GM19372 (cell line): ENCODE data around the gene GRIK1.

Source experiments
- ATAC-seq: cut with Tn5 transposase; IDR thresholded peaks from one replicate; pipeline ENCODE4 v1.9.1; 2021; ENCODE audit warnings: mild to moderate bottlenecking, low read depth, moderate library complexity; ENCODE audit not compliant: unreplicated experiment

The GRIK1 gene

DNA sequence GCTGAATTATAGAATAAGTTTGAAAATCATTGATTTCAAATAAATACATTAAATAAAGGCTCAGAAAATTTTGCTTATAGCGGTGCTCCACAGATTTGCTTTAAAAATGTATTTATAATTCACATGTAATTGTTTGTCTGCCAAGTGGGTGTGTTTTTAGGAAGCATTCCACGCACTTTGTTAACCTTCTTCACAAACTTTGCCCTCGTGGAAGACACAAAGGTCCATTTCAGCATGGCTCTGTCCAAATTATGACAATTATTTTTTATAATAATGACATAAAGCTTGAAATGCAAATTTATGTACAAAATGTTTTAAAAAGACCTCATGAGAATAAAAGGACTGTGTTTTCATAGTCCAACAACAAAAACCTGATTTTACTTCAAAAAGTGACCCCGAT is 146.1 kb downstream of the GRIK1 start:
- ATAC-seq: no peak

DNA sequence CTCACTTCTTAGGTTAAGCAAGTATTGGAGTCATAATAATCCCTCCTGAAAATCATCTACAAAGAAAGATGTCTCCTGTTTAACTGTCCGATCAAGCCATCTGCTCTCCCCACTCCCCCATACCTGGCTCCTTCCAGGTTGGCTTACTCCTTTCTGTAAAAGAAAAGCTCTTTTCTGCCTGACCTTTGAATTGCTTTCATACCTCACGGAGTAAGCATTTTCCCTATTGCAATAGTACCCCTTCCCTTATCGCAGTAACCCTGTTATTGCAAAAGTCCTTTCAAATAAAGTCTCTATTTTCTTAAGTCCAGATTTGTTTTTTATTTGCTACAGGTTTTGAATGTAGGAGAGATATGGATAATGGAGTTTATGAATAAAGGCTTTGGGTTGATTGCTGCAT is 150.4 kb downstream of the GRIK1 start:
- ATAC-seq: no peak

DNA sequence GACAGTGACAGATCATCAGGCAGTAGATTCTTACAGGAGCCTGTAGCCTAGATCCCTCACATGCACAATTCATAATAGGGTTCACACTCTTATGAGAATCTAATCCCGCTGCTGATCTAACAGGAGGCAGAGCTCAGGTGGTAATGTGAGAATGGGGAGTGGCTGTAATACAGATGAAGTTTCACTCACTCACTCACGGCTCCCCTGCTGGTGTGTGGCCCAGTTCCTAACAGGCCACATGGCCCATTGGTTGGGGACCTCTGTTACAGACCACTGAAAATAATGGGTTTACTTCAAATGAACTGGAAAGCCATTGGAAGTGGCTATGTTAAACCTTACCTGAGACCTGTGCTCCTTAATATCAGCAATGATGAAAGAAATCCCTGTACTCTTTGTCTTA is 151.0 kb downstream of the GRIK1 start:
- ATAC-seq: no peak

DNA sequence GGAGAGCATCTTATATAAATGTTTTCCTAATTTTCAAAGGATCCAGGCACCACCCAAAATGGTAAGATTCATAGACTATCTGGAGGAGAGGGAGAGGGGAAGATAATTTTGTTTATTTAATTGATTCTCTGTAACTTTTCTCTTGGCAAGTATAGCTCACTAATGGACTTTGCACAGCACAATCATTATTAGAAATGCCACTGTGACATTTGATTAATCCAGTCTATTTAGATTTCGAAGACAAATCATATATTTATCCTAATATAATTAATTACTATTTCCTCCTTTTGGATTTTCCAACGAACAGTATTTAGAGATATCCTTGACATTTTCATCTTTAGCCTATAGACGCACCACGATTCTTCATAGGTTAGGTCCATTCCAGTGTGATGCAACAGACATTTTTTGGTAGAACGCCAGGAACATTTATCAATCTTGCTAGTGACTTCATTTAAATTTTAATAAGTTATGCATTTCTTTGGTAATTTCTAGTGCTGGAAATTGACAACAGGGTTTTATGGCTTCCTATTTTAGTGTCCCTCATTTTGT is 152.4 kb downstream of the GRIK1 start:
- ATAC-seq: no peak

DNA sequence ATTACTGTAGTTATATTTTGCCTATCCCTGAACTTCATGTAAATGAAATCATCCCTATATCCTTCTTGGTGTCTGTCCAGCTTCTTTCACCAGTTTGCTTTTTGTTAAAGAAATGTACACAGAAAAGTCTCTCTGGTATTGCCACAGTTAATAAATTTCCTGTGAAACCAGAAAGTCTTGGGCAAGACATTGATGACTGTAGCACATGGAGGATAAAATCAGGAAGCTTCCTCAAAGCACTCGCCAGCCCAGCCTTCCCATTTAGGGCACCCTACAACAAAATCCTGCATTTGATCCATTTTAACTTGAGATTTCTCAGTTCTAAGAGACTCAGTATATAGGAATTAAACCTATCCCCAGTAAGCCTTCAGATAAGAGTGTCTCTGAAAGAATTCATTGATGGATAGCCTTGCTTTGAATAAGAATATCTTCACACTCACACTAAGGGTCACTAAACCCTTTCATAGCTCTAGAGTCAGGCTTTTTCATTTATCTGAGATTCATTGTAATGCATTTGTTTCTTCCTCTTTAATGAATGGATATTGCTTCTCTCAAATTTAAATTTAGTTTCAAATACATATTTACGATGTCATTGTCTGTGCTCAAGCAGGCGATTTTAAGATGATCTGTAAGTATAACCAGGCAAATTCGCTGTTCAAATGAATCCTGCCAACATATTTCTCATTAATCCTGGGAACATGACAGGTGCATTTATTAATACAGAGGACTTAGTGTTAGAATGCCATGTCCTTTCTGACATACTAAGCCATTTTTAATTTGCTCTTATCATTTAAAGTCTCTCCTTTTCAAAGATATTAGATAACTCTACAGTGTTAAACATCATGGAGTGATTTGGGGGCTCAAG is 153.1 kb downstream of the GRIK1 start:
- no peak for ATAC-seq

DNA sequence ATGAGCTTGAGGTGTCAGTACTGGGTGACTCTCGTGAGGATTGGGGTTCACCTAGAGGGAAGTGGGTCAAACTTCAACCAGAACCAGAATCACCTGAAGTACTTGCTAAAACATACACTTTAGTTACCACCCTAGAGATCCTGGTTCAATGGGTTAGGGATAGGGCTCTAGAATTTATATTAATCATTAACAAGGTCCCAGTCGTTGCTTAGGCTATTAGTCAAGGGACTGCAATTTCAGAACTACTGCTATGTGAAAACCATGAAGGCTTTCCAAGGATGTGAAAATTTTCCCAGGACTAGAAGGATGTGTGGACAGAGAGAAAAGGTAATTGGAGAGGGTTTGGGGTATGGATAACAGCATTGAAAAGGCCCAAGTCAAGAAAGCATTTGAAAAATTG is 162.6 kb downstream of the GRIK1 start:
- ATAC-seq: no peak

DNA sequence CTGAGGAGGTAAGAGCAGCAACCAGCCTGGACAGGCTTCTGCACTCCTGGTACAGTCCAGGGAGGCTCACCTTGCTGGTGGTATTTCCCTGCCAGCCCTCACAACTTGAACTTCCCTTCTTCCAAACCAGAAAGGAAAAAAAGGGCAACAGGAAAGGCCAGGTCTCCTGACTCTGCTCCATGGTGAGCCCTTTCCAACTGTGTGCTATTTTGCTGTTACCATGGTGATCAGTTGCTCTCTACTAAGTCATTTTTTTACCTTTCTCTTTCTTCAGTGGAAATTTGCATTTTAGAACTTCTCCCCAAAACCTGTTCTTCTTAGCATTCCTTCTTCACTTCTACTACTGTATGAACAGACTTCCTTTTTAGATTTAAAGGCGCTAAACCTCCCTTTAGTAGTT is 164.3 kb downstream of the GRIK1 start:
- ATAC-seq: no peak

DNA sequence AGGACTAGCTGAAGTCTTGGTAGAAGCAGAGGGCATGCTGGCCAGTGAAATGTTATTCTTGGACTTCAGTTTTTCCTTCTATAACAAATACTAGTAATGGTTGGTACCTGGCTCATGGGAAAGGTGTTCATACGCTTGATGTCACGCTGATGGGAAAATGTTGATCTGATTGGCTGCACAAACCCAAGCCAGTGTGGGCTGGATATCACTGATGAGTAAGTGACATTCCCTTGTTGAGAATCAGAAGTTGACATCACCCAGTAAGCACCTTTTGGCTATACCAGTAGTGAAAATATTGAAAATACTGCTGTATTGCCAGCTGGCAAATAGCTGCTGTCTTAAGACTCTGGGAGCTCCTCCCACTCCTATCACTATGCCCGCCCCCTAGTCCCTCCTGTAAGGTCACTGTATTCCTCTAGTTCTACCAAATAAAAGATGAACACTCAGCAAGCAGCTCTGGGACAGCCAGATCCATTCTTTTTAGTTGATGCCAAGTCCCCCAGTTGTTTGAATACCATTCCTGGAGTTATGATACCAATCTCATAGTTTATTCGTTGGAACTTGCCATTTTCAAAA is 168.2 kb downstream of the GRIK1 start:
- ATAC-seq: no peak

DNA sequence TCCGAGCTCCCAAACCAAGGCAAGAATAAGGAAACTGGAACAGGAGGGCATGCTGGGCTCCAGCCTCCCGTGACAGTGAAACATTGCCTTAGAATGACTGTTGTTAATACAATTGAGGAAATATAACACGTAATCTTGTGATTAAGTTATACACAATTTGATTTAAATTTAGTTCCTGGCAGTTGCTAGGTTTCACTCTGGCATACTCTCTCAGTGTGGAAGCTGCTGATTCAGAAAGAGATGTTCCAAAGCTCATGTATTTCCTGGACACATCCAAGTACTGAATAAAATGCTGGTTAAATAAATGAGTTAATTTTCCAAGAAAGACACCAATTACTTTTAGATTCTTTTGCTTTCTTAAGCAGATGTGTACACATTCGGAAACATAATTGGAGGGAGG is 176.1 kb downstream of the GRIK1 start:
- ATAC-seq: no peak

DNA sequence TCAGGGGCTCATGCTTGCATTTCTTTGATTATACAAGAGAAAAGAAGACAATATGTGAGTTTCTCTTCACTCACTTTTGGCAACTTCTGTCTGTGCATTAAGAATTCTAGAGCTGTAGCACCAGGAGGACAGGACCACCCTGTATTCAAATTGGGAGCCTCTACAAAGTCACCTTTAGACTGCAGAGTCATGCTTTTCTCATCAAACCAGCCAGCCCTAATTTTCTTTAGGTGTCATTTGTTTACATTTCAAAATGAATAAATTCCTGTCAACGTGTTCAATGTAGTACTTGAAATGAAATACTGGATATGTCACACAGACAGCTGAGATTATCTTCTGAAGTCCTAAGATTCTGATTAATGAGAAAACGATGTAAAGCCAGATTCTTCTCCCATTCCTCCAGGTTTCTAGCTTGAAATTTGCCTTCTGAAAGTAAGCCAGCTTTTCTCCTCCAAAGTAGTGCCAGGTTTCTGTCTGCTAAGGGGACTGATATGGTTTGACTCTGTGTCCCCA is 177.2 kb downstream of the GRIK1 start:
- ATAC-seq: no peak

DNA sequence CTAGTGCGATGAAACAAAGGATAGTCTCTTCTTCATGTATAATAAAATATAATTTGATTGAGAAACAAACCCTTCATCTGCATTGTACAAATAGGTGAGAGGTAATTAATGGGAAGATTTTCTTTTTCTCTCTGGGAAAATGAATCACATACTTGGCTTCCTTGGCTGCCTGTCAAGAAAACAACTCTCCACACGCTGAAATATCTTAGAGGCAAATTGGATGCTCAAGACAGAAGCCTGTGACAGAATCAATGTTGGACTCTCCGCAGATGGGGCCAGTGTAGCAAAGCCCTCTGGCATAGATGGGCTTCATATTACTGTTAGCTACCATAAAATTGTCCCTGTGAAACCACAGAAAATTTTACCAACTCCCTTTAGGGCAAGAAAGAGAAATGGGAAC is 186.6 kb downstream of the GRIK1 start:
- no peak for ATAC-seq

DNA sequence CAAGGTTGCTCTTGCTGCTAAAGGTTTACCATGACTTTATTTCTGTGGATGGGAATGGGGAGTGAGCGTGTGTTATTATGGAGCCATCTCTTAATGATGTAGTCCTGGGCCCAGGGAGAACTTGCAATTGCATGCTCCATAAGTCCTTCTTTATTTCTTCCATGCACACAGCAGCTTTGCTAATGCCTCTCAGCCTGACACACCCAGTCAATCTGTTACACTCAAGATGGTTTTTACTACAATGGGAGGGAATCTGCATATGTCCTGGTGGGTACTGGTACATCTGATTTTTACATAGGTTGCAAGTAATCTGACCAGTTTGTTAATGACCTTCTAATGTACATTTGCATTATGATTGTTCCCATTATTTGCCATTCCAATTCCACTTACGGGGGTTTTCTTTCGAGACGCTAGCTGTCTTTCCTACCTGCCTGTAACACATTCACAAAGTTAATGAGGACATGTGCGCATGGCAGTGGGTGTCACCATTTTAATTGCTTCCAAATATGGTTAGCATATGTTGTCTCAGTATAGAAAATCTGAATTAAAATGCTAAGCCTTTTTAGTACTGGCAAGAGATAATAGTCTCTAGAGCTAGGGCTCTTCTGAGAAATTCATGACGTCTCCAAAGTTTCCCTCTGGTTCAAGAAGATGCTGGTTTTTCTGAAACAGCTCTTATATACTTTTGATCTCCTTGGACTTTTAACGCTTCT is 188.2 kb downstream of the GRIK1 start:
- ATAC-seq: no peak

DNA sequence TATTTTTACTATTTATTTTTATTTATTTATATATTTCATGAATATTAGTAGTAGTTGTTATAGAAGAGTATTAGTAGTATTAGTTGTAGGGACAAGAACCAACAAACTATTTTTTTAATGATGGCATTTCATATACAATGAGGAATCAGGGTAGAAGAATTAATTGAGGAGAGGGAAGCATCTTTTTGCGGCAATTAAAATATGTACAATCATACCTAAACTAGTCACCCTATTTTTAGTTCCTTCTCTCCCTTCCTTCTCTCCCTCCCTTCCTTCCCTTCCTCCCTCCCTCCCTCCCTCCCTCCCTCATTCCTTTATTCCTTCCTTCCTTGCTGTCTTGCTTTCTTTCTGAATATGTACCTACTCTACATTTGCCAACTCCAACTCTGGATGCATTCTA is 189.8 kb downstream of the GRIK1 start:
- no peak for ATAC-seq

DNA sequence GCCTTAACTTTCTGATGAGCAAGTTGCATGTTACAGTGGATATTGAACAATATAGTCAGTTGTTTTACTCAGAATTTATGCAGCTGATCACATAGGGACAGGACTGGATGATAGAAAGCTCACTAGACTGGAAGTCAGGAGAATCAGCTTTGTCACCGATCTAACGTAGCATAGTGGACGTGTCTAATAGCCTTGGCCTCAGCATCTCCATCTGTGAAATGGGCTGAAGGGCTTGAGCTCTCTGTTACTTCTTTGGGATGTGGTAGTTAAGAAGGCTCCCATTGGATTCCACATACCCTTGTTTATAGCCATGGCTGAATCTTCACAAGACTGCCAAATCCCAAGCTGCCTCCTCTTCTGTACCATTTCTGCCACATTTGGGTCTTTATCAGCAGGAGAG is 190.6 kb downstream of the GRIK1 start:
- ATAC-seq: no peak

DNA sequence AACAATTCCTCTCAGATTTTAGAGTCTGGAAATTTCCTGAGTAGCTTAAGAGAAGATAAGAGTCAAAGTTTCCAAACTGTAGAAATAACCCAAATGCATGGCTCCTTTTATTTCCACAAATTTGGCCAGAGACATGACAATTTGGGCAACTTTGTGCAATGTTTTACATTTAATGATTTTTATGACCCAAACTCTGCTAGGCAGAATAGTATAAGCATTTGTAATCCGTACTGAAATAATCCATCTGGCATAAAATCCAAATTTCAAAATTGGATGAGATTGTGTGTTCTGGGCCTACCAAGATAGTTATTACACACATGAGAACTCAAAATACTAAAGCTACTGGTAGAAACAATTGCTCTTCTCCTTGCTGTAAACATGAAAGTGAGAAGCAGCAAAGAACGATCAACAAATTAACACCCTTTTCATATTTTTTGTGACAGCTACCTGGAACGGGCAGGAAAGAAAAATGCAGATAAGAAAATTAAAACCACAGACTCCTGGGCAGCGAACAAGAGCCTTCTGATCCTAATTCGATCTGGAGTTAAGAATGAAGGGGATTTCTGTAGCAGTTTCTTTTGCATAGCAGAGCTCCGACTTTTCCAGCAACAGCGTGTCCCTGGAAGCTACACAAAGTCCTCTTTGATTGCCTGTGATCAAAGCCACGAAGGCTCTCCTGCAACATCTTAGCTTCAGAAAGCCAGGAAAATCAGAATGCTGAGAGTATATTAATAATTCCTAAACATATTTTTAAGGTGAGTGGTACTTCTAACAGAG is 191.2 kb downstream of the GRIK1 start:
- ATAC-seq: no peak

DNA sequence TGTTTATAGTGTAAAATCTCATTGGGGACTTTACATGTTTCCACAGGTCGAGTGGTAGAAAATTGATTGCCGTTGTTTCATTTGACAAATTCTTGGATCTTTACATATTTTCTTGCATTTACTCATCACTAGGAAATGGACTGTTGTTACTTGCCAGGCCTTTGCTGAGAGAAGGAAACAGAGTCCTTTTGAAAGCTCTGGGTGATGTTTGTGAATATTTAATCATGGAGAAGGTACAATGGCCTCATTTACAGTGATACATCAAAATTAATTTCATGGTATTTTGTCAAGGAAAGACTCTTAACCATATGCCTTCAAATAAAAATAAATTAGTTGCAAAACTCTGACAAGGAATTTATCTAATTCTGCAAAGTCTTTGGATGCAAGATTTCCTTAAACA is 198.0 kb downstream of the GRIK1 start:
- no peak for ATAC-seq

DNA sequence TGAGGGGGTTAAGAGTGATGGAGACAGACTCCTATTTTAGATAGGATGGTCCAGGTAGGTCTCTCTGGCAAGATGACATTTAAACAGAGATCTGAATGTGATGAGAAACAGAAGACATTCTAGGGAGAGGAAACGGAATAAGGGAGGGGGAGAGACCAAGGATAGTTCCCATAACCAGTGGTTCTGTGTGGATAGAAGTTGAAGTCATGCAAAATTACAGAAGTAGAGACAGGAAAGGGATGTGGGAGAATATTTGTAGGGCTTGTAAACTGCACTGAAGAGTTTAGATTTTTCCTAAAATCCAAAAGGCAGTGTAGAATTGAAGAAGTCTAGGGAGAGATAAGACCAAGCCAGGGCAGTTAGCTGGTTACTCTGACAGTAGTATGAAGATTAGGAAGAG is 200.6 kb downstream of the GRIK1 start:
- no peak for ATAC-seq

DNA sequence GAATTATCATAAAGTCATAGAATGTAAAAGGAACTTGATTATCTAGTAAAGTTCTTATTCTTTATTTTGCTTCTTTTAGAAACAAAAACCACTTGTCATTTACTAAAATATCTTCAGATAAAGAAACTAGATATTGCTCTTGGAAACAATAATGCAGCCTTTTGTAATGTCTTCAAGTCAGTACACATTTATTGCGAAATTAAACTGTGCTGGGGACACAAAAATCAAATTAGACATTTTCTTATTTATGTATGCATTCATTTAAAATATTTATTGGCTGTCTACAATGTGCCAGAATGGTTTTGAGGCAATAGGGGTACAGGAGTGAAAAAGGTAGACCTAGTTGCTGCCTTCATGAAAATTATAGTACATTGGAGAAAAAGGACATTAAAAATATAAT is 201.1 kb downstream of the GRIK1 start:
- no peak for ATAC-seq

DNA sequence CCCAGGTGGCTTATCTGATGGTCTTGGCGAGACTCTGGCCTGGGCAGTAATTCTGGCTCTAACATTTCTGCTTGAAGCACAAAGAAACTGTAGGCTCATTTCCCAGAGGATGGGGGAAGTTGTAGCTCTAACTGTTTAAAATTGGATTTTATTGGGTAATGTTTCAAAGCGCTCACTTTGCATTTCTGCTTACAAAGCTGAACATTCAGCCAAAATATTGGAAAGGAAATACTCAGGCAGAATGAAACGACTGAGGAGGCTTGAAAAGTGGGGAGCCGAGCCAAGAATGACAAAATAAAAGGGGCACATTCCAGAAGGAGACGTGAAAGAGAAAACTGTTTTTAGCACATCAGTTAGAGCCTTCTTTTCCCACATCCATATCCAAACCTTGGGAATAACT is 202.6 kb downstream of the GRIK1 start:
- ATAC-seq: no peak

DNA sequence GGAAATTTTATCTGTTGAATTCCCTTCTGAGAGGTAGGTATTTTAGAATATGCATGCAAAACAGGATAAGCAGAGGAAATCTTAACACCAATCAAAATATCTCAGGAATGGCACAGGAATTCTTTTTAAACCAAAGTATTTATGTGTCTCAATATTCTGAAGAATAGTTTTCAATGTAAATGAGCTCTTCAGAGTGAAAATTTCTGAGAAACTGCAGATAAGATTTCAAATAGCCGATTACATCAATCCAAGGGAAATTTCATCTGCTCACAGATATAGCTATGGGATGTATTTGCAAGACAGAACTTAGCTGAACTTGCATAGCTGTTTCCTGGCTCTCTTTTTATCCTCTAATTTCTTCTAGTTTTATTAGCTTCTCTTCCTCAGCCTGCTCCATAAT is 209.5 kb downstream of the GRIK1 start:
- no peak for ATAC-seq

DNA sequence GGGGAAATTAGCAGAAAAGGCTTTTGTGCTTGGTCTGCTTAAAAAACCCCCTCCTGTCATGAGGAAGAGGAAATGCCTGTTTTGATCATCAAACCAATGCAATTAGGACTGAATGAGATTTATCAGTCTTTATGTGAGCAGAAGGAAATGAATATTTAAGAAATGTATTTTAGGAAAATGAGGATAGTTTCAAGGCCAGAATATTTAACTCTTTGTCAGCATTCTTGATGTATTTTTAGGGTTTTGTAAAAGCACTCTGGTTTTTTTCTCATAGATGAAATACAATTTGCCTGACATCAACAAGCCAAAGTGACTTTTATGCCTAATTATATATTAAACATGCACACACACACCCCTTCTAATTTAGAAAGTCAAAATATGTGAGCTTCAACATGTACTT is 213.8 kb downstream of the GRIK1 start:
- ATAC-seq: no peak
